Osteoblast (primary cell): ENCODE measurements around the gene RAD21L1. TPM values are rescaled to one million over a fixed set of nuclear protein-coding genes. Genes with fewer than 3 reads are reported as not detected.

Experiments used
- DNase-seq: peaks from one replicate; pipeline ENCODE4 v3.0.0; 2011; ENCODE audit warnings: low spot score, mixed read lengths; ENCODE audit not compliant: insufficient read length; ENCODE audit errors: missing footprints
- H2AFZ ChIP-seq: 2 replicates; pipeline ENCODE4 v1.6.0; 2011; ENCODE audit warnings: mild to moderate bottlenecking, low read length
- H3K27ac ChIP-seq: 2 replicates; pipeline ENCODE4 v1.5.1; 2011; ENCODE audit warnings: mild to moderate bottlenecking, low read depth, low read length, moderate library complexity
- H3K27me3 ChIP-seq: 2 replicates; pipeline ENCODE4 v1.6.0; 2012; ENCODE audit warnings: mild to moderate bottlenecking, control low read depth, inconsistent platforms, low read length, moderate library complexity; ENCODE audit not compliant: insufficient read depth
- H3K36me3 ChIP-seq: 2 replicates; pipeline ENCODE4 v1.5.1; 2011; ENCODE audit warnings: mild to moderate bottlenecking, low read length, control low read depth, moderate library complexity; ENCODE audit not compliant: insufficient read depth
- H3K4me1 ChIP-seq: 2 replicates; pipeline ENCODE4 v1.5.1; 2011; ENCODE audit warnings: mild to moderate bottlenecking, low read length, control low read depth, moderate library complexity; ENCODE audit not compliant: insufficient read depth
- H3K4me2 ChIP-seq: 2 replicates; pipeline ENCODE4 v1.6.0; 2011; ENCODE audit warnings: mild to moderate bottlenecking, low read length; ENCODE audit not compliant: insufficient read depth
- H3K4me3 ChIP-seq: fragments of 200-600 bp; sonication (generic); 3 replicates; pipeline ENCODE4 v1.5.1; 2012; ENCODE audit warnings: mild to moderate bottlenecking, low read length, inconsistent platforms; ENCODE audit not compliant: insufficient read depth
- H3K79me2 ChIP-seq: 2 replicates; pipeline ENCODE4 v1.6.0; 2012; ENCODE audit warnings: mild to moderate bottlenecking, low read length, control low read depth, inconsistent platforms; ENCODE audit not compliant: insufficient read depth
- H3K9me3 ChIP-seq: 2 replicates; pipeline ENCODE4 v1.5.1; 2011; ENCODE audit warnings: low read depth, low read length, control low read depth
- H4K20me1 ChIP-seq: 2 replicates; pipeline ENCODE4 v1.6.0; 2012; ENCODE audit warnings: mild to moderate bottlenecking, low read length, control low read depth; ENCODE audit not compliant: insufficient read depth
- CTCF ChIP-seq: IDR thresholded peaks from 2 replicates; pipeline ENCODE4 v1.5.1; 2011; ENCODE audit warnings: mild to moderate bottlenecking, low read depth, low read length, moderate library complexity; ENCODE audit errors: extremely low read depth
- total RNA-seq: library from RNA; depleted of rRNA; stranded (reverse); fragments of >200 nt; gene quantifications from 2 replicates; pipeline ENCODE4 v1.2.3, GENCODE V29; 2012

The RAD21L1 gene
- total RNA-seq, 1 donor, result not detected

- Histone ChIP-seq H2AFZ (no peak overlapping the region), H3K27ac (no peak overlapping the region), H3K4me3 (no peak overlapping the region), H3K27me3 (no peaks in the 10 kb centered on the region), H3K36me3 (no peaks in the 10 kb centered on the region), H3K4me1 (no peaks in the 10 kb centered on the region), H3K9me3 (no peaks in the 10 kb centered on the region), H3K79me2 (no peaks in the 10 kb centered on the region), H3K4me2 (no peak overlapping the region), H4K20me1 (peaks cover 24% of the 10 kb centered on the region)
- no peak for TF ChIP-seq CTCF
- DNase-seq, result no peak
Observed at GRCh38 chr20:1294497-1294896, 68.7 kb downstream of the RAD21L1 start.

GRCh38 chr20:1295276-1295930, 69.6 kb downstream of the RAD21L1 start:
- Histone ChIP-seq H3K79me2 (no peaks in the 10 kb centered on the region), H3K9me3 (no peaks in the 10 kb centered on the region), H3K27me3 (no peaks in the 10 kb centered on the region), H3K36me3 (no peaks in the 10 kb centered on the region), H4K20me1 (peaks cover 21% of the 10 kb centered on the region), H3K4me2 (no peak overlapping the region), H3K27ac (no peak overlapping the region), H3K4me1 (peaks cover under 1% of the 10 kb centered on the region), H2AFZ (no peak overlapping the region), H3K4me3 (no peak overlapping the region)
- no peak for TF ChIP-seq CTCF
- no peak for DNase-seq

- H3K4me1 ChIP-seq, result peaks cover 8% of the 10 kb centered on the region
- TF ChIP-seq CTCF, result no peak
- peaks cover 14% of the 10 kb centered on the region for H4K20me1 ChIP-seq
- no peak overlapping the region for H3K4me3 ChIP-seq
- H2AFZ ChIP-seq, result no peak overlapping the region
- H3K36me3 ChIP-seq, result no peaks in the 10 kb centered on the region
- H3K9me3 ChIP-seq, result no peaks in the 10 kb centered on the region
- H3K79me2 ChIP-seq, result no peaks in the 10 kb centered on the region
- H3K27me3 ChIP-seq, result no peaks in the 10 kb centered on the region
- no peak overlapping the region for H3K4me2 ChIP-seq
- no peak for DNase-seq
- no peak overlapping the region for H3K27ac ChIP-seq
Observed at GRCh38 chr20:1296117-1296610, 70.3 kb downstream of the RAD21L1 start.

- Histone ChIP-seq H3K4me2 (no peak overlapping the region), H4K20me1 (peaks cover 8% of the 10 kb centered on the region), H3K36me3 (no peaks in the 10 kb centered on the region), H2AFZ (no peak overlapping the region), H3K4me3 (no peak overlapping the region), H3K27me3 (no peaks in the 10 kb centered on the region), H3K9me3 (no peaks in the 10 kb centered on the region), H3K4me1 (peaks cover 8% of the 10 kb centered on the region), H3K27ac (no peak overlapping the region), H3K79me2 (no peaks in the 10 kb centered on the region)
- DNase-seq, result no peak
- TF ChIP-seq CTCF, result no peak
Observed at GRCh38 chr20:1296922-1297321, 71.1 kb downstream of the RAD21L1 start.
